Activated CD4-positive, alpha-beta T cell treated with anti-CD3 and anti-CD28 coated beads, Interleukin-2, amount 50 U/mL, for 24 hours (primary cell): ENCODE data around the gene HNF1A.
"Not testable (repeated sequence)": the region's sequence is repeated elsewhere in the genome, so short reads cannot be mapped to it uniquely, and the experiment has no call there.

Experiments
- DNase-seq, 2 donors: peaks; one replicate each; pipeline ENCODE4 v3.0.0-alpha.2; 2020; ENCODE audit warnings: low read depth in 1 of 2, low spot score in 1 of 2

Gene HNF1A

DNA sequence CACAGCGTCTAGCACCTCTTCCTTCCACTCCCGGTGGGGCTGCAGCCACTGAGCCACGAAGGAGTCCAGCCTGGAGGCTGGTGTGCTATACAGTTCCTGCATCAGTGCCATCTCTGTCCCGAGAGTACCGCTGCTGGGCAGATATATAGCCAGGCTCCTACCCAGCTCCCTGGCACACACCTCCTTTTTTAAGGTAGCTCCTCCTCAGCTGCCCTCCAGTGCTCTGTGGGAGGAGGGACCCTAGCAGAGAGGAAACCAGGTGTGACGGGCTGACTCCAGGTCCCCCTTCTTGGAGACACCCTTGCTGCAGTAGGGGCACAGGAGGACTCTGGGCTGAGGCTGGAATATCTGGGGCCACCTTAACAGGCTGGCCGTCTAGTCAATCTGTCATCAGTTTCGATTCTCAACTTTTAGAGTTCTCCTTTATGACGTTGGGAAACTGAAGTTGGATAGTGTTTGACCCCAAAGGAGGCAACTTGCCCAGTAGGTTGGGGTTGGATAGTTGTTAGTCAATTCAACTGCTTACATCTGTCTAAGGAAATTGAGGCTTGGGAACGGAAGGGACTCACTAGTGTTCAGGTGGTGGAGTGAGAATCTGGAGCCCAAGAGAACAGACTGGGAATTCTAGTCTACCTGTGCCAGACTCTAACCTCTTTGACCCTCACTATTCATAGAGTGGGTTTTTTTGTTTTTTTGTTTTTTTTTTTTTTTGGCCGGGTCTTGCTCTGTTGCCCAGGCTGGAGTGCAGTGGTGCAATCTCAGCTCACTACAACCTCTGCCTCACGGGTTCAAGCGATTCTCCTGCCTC is 60.7 kb downstream of the HNF1A start, which contains the start of gene OASL:
Gene OASL (minus strand): TSS at position 386 of the 808 bp plus-strand sequence. CDS start 275 bp downstream, at position 111.
- peak in 1 of 2 donors; percentile 32 for DNase-seq

DNA sequence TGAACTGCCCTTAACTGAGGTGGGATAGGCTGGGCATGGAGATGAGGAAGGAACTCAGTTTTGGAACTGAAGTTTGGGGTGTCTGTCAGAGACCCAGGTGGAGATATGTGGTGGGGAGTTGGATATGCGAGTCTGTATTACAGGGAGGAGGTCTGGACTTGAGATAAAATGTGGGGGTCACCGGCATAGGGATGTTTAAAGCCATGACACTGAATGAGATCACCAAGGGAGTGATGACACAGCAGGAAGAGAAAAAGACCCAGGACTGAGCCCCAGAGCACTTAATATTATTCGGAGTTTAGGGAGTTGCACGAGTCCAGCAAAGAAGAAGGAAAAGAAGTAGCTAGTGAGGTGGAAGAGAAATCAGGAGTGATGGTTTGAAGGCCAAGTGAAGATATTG is 64.7 kb downstream of the HNF1A start:
- no peak for DNase-seq

DNA sequence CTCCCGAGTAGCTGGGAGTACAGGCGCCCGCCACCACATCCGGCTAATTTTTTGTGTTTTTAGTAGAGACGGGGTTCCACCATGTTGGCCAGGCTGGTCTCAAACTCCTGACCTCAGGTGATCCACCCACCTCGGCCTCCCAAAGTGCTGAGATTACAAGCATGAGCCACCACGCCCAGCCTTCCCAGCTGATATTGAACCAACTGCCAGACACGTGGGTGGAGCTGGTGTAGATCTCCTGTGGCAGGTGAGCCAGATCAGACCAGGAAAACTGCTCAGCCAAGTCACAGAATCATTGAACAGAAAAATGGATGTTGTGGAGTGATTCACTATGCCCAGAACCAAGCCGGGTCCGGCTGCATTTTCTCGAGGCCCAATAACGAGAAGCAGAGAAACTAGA is 69.1 kb downstream of the HNF1A start:
- DNase-seq: not testable (repeated sequence)

DNA sequence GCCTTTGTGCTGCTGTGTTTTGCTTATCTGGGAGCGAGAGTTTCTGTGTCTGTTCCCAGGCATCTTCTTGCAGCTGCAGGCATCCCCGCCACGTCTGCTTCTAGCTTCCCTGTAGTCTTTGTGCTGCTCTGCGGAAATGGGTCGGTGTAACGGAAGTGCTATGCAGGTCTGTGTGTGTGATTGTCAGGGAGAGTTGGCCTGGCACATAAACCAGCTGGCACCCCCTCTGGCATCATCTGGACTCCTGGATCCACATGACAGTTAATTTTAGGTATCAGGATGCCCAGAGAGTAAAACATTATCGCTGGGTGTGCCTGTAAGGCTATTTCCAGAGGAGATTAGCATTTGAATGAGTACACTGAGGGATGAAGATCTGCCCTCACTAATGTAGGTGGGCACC is 70.1 kb downstream of the HNF1A start:
- no peak for DNase-seq

DNA sequence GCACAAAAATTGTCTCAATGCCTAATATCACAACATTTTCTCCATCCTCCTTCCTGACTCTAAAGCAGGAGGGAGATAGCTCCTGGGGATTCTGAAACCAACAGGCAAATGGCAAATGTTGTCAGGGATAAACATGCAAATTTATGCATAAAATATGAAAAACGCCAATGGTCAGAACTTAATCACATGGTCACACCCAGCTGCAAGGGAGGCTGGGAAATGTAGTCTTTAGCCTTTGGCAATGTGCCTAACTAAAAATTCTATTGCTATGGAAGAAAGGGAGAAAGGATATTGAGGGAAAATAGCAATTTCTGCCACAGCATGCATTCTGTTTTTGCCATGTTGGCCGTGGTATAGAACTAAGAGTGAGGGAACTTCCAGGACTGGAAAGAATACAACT is 72.4 kb downstream of the HNF1A start:
- DNase-seq: no peak
